ENCODE results near the gene CNPY1. TPM values are rescaled to one million over a fixed set of nuclear protein-coding genes. Genes with fewer than 3 reads are reported as not detected.
"Not testable (repeated sequence)": the region's sequence is repeated elsewhere in the genome, so short reads cannot be mapped to it uniquely, and the experiment has no call there.

Gene CNPY1
- total RNA-seq (0.32 TPM), polyA plus RNA-seq (not detected)

DNA sequence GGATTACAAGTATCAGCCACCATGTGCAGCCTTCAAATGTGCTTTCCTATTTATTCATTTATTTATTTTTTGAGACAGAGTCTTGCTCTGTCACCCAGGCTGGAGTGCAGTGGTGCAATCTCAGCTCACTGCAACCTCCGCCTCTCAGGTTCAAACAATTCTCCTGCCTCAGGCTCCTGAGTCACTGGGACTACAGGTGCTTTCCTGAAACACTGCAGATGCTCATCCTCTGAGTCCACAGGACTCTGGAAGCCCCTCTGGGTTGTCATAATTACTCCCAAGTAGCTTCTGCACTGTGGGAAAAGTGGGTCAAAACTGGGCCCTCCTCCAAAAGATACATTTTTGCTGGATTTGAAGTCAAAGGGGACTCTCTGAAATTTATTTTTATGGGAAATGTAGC, at the start of gene CNPY1:
TSS of gene CNPY1 (minus strand) at position 111 of the 400 bp plus-strand sequence. CDS start 630 bp downstream, outside the sequence.
- not testable (repeated sequence) for DNase-seq (ENCODE audit: extremely low spot score); H3K4me3 ChIP-seq (ENCODE audit: low read depth, low read length); H3K4me1 ChIP-seq (ENCODE audit: insufficient read depth); H3K36me3 ChIP-seq (ENCODE audit: insufficient read depth); H3K27ac ChIP-seq (ENCODE audit: low read depth)
- WGBS = 87% methylated on average over 1 of the region's 1 CpG

DNA sequence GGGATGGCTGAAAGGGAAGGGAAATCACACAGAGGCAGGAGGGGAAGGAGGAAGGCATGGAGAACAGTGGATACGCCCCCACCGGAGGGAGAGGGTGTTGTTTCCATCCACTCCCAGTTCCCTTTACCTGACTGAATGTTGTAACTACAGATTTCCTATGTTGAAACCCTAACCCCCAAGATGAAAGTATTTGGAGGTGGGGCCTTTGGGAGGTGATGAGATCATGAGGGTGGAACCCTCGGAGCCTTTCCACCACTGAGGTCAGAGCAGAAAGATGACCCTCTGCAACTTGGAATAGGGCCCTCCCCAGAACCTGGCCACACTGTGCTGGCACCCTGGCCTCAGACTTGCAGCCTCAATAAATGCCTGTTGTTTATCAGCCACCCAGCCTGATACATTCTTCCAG, 48.6 kb upstream of the CNPY1 start:
- no peaks in the 10 kb centered on the region for H3K36me3 ChIP-seq (ENCODE audit: insufficient read depth)
- no peak for DNase-seq (ENCODE audit: extremely low spot score)
- WGBS = 25% methylated on average over 3 of the region's 3 CpGs
- H3K27ac ChIP-seq (ENCODE audit: low read depth) = no peak overlapping the region
- H3K4me1 ChIP-seq (ENCODE audit: insufficient read depth) = no peaks in the 10 kb centered on the region
- no peak overlapping the region for H3K4me3 ChIP-seq (ENCODE audit: low read depth, low read length)

DNA sequence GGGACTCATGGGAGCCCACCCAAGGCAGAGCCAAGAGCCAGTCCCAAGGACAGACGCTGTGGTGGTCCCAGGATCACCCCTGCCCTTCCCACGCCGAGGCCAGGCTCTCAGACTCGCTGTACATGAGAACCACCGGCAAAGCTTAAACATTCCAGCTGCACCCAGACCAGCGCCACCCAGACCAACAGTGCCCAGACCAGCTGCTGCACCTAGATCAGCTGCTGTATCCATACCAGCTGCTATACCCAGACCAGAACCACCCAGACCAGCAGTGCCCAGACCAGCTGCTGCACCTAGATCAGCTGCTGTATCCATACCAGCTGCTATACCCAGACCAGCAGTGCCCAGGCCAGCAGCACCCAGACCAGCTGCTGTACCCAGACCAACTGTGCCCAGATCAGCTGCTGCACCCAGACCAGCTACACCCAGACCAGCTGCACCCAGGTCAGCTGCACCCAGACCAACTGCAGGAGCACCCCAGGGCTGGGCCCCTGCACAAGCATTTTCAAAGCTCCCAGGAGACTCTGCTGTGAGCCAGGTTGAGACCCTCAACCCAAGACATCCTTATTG, 47.9 kb upstream of the CNPY1 start:
- Histone ChIP-seq H3K27ac (ENCODE audit: low read depth) (no peak overlapping the region), H3K4me3 (ENCODE audit: low read depth, low read length) (no peak overlapping the region), H3K4me1 (ENCODE audit: insufficient read depth) (no peaks in the 10 kb centered on the region), H3K36me3 (ENCODE audit: insufficient read depth) (no peaks in the 10 kb centered on the region)
- no peak for DNase-seq (ENCODE audit: extremely low spot score)
- 82% methylated on average over 6 of the region's 6 CpGs for WGBS

DNA sequence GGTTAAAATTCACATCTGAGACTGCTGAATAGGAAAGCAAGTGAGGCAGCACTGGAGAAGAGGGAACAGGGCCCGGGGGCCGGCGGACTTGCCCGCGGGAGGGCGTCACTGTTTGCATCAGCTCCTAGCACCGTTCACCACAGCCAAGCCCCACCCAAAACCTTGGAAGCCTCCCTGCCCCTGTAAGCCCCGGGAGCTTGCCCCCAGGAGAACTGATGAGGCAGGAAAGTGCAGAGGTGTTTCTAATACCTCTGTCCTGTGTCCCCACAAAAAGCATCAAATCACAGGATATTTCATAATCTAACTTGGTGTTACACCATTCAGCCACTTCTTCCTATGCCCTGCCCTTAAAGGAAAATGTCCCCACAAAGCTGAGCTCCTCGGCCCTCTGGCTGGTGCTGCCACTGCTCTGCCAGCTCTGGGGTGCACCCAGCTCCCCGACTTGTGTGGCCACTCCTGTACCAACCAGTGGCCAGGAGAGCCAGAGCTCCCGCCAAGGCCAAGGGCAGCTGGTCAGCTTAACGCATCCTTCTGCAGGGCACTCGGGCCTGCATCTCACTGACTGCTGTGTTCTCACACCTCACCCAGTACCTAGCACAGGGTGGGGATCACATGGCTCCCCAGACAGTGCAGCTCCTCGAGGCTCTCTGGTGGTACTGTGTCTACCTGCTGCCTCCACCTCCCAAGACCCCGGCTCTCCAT, 47.3 kb upstream of the CNPY1 start:
- no peaks in the 10 kb centered on the region for H3K36me3 ChIP-seq (ENCODE audit: insufficient read depth)
- WGBS = 70% methylated on average over 15 of the region's 15 CpGs
- no peak overlapping the region for H3K4me3 ChIP-seq (ENCODE audit: low read depth, low read length)
- no peak overlapping the region for H3K27ac ChIP-seq (ENCODE audit: low read depth)
- DNase-seq (ENCODE audit: extremely low spot score) = no peak
- H3K4me1 ChIP-seq (ENCODE audit: insufficient read depth) = no peaks in the 10 kb centered on the region

DNA sequence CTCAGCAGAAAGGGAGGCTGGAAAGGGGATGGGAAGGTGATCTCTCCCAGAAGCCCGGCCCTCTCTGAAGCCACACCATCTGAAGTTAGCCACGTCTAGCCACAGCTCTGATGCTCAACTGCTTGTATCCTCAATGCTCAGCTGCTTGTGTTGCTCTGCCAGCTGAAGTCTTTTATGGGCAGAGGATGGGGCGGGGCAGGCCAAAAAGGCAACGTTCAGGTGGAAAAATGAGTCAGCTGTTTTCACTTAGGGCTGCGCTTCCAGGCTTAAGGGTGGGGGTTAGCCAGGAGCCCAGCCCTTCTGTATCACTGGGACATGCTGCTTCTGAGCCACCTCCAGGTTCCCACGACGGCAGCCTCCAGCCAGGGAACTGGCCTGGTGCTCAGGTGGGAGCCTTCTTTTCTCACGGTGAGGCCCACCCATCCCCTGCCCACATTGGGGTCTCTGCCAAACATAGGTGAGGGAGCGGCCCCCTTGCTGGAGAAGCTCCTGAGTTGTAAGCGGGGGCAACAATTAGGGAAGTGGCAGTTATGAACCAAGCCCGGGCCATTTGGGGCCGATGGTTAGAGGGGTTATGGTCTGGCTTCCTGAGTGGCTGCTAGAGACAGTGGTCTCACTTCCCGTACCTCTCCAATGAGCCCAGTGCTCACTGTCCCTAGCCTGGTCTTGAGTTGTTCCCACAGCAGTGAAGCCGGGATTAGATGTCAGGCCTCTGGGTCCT, 44.9 kb upstream of the CNPY1 start:
- 72% methylated on average over 14 of the region's 14 CpGs for WGBS

DNA sequence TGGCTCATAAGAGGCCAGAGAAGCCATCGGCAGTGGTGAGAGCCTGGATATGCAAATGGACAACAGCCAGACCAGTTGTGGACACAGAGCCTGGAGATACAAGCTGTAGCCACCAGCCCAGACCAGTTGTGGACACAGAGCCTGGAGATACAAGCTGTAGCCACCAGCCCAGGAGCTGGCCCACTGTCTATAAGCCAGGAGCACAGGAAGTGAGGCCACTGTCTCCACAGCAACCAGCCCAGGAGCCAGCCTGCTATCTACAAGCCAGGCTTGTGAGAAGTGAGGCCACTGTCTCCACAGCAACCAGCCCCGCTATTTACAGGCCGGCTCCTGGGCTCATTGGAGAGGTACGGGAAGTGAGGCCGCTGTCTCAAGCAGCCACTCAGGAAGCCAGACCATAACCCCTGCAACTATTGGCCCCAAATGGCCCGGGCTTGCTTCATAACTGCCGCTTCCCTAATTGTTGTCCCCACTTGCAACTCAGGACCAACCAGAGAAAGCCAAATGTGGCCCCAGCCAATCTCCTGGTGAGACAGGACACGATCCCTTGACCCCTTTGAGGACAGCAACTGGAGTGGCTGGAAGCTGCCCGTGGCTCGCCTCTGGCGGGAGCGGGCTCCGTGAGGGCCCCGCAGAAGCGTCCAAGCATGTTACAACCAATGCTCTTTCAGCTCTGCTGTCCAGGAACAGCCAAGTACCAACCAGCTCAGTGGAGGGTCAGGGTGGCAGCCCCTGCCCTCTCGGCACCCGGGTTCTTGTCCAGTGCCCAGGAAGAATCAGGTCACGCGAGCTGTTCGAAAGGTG, 44.1 kb upstream of the CNPY1 start:
- H3K27ac ChIP-seq (ENCODE audit: low read depth) = no peak overlapping the region
- H3K4me3 ChIP-seq (ENCODE audit: low read depth, low read length) = no peak overlapping the region
- no peaks in the 10 kb centered on the region for H3K4me1 ChIP-seq (ENCODE audit: insufficient read depth)
- no peak for DNase-seq (ENCODE audit: extremely low spot score)
- WGBS = 74% methylated on average over 20 of the region's 20 CpGs
- H3K36me3 ChIP-seq (ENCODE audit: insufficient read depth) = no peaks in the 10 kb centered on the region

More for the DNA sequence above, 44.9 kb upstream of the CNPY1 start:
- Histone ChIP-seq H3K4me1 (ENCODE audit: insufficient read depth) (no peaks in the 10 kb centered on the region), H3K36me3 (ENCODE audit: insufficient read depth) (no peaks in the 10 kb centered on the region), H3K4me3 (ENCODE audit: low read depth, low read length) (no peak overlapping the region), H3K27ac (ENCODE audit: low read depth) (no peak overlapping the region)
- no peak for DNase-seq (ENCODE audit: extremely low spot score)

DNA sequence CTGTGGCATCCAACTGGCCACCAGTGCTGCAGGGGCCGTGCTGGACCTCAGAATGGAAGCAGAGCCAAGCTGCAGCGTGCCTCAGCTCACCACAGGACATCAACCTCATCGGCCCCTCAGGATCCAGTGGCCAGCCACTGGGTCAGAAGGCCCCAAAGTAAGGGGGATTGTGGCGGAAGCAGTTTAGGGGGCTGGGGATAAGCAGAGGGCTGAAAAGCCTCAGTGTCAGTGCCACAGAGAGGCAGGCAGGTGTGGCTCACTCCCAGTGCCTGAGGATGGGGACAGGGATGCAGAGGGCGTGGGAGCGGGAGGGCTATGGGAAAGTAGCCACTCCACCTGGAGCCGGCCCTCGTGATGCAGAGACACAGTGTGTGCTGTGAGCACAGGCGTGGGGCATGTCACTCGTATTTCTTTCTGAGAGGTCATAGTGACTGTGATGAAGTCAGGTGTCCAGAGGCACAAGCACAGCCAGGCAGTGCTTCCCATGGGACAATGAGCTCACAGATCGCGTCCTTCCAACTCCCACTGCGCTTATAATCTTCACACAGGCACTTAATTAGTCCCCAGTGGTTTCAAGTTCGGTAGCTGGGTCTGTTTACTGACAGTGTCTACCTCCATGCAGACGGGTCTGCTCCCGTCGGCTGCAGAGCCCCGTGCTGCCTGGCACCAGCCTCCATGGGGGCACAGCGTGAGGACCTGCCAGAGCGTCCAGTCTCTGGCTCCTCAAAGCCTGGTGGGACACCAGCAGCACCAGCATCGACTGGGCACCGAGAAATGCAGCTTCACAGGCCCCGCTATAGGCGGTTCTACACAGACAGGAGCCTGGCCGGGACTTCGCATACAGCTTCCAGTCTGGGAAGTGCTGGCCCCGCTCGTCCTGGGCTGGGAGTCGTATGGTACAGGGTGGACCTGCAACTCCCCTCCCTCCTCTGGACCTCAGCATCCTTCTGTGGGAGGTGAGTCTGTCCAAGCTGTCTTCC, 42.9 kb upstream of the CNPY1 start:
- no peak overlapping the region for H3K4me3 ChIP-seq (ENCODE audit: low read depth, low read length)
- DNase-seq (ENCODE audit: extremely low spot score) = no peak
- no peaks in the 10 kb centered on the region for H3K36me3 ChIP-seq (ENCODE audit: insufficient read depth)
- WGBS = 81% methylated on average over 29 of the region's 29 CpGs
- H3K27ac ChIP-seq (ENCODE audit: low read depth) = no peak overlapping the region
- no peaks in the 10 kb centered on the region for H3K4me1 ChIP-seq (ENCODE audit: insufficient read depth)

DNA sequence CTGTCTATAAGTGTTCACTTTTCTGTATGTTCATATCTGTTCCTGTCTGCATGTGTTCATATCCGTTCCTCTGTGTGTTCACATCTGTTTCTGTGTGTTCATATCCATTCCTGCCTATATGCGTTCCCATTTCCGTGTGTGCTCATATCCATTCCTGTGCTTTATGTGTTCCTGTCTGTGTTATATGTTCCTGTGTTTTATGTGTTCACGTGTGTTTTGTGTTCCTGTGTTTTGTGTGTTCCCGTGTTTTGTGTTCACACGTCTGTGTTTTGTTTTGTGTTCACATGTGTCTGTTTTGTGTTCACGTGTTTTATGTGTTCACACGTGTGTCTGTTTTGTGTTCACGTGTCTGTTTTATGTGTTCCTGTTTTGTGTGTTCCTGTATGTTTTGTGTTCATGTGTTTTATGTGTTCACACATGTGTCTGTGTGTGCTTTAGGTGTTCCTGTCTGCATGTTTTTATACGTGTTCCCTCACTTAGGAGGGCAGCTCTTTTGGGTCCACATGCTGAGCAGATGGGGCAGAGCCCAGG, 42.2 kb upstream of the CNPY1 start:
- Histone ChIP-seq H3K36me3 (ENCODE audit: insufficient read depth) (no peaks in the 10 kb centered on the region), H3K4me3 (ENCODE audit: low read depth, low read length) (no peak overlapping the region), H3K4me1 (ENCODE audit: insufficient read depth) (no peaks in the 10 kb centered on the region), H3K27ac (ENCODE audit: low read depth) (no peak overlapping the region)
- 88% methylated on average over 10 of the region's 10 CpGs for WGBS
- DNase-seq (ENCODE audit: extremely low spot score) = no peak

DNA sequence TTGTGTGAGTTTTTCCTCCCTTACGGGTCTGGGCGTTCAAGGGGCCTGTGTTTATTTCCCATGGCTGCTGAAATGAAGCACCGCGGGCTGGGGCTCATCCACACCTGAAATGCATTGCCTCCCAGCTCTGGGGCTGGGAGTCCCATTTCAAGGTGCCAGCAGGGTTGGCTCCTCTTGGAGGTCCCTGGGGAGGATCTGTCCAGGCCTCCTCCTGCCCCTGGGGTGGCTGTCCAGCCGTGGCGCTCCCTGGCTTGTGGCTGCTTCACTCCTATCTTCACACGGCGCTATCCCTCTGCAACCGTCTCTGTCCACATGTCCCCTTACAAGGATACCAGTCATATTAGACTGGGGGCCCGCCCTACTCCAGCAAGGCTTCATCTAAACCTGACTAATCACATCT, 41.1 kb upstream of the CNPY1 start:
- no peak overlapping the region for H3K4me3 ChIP-seq (ENCODE audit: low read depth, low read length)
- H3K4me1 ChIP-seq (ENCODE audit: insufficient read depth) = no peaks in the 10 kb centered on the region
- H3K36me3 ChIP-seq (ENCODE audit: insufficient read depth) = no peaks in the 10 kb centered on the region
- WGBS = 85% methylated on average over 10 of the region's 10 CpGs
- DNase-seq (ENCODE audit: extremely low spot score) = no peak
- H3K27ac ChIP-seq (ENCODE audit: low read depth) = no peak overlapping the region

DNA sequence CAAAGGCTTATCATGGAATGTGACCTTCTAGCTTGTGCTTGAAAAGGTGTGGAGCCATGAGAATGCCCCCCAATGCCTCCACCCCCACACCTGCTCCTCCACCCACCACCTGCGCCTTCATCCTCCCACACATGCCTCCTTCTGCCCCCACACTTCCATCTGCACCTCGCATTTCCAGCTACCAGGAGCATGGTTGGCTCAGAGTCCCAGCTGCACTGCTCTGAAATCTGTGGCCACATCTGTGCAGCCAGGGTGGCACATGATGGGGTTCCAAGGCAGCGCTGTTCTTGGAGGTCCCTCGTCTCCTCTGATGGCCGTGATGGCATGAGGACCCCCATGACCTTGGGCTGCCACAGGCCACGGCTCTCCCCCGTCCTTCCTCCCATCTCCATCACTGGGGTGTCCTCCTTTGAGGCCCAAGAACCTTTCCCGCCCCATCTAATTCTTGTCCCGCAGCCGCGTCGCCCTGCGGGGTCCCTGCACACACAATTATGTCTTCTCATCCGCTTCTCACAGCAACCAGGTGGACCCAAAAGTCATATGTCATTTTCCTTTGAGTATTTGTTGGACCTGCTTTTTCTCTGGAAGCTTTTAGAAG, 40.6 kb upstream of the CNPY1 start:
- H3K4me3 ChIP-seq (ENCODE audit: low read depth, low read length) = no peak overlapping the region
- WGBS = 93% methylated on average over 14 of the region's 14 CpGs

DNA sequence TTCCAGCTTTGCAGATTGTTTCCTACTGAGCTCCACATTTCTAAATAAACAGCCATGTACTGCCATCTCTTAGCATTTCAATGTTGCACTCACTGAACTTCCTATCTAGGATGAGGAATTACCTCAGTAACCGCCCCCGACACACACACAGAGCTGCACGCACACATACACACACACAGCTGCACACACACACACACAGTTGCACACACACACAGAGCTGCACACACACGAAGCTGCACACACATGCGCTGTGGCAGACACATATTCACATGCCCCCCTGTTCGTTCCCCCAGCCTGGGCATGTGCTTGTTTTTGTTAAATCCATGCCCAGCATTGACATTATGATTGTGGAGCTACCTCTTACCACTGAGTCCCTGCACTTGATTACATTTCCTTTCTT, 39.6 kb upstream of the CNPY1 start:
- Histone ChIP-seq H3K27ac (ENCODE audit: low read depth) (no peak overlapping the region), H3K4me1 (ENCODE audit: insufficient read depth) (no peaks in the 10 kb centered on the region), H3K4me3 (ENCODE audit: low read depth, low read length) (no peak overlapping the region), H3K36me3 (ENCODE audit: insufficient read depth) (no peaks in the 10 kb centered on the region)
- WGBS = 62% methylated on average over 6 of the region's 6 CpGs
- DNase-seq (ENCODE audit: extremely low spot score) = no peak

More for the DNA sequence above, 40.6 kb upstream of the CNPY1 start:
- H3K36me3 ChIP-seq (ENCODE audit: insufficient read depth) = no peaks in the 10 kb centered on the region
- H3K27ac ChIP-seq (ENCODE audit: low read depth) = no peak overlapping the region
- no peak for DNase-seq (ENCODE audit: extremely low spot score)
- H3K4me1 ChIP-seq (ENCODE audit: insufficient read depth) = no peaks in the 10 kb centered on the region

DNA sequence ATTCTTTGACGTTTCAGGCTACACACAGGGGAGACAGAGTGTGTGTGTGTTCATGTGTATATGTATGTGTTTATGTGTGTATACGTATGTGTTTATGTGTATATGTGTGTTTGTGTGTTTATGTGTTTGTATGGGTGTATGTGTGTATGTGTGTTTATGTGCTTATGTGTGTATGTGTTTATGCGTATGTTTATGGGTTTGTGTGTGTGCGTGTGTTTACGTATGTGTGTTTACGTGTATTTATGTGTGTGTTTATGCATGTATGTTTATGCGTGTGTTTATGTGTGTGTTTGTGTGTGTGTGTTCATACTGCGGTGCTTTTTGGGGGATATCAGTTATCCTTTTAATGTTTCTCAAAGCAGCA, 39.2 kb upstream of the CNPY1 start:
- no peaks in the 10 kb centered on the region for H3K36me3 ChIP-seq (ENCODE audit: insufficient read depth)
- H3K4me1 ChIP-seq (ENCODE audit: insufficient read depth) = no peaks in the 10 kb centered on the region
- no peak overlapping the region for H3K4me3 ChIP-seq (ENCODE audit: low read depth, low read length)
- WGBS = 78% methylated on average over 8 of the region's 8 CpGs
- no peak for DNase-seq (ENCODE audit: extremely low spot score)
- H3K27ac ChIP-seq (ENCODE audit: low read depth) = no peak overlapping the region

Data from urinary bladder (tissue), 4 donors.